Fibroblast of the aortic adventitia (primary cell): ENCODE data around the gene CAPN9. TPM values are rescaled to one million over a fixed set of nuclear protein-coding genes. Genes with fewer than 3 reads are reported as not detected.

ENCODE experiments used
- DNase-seq: peaks from one replicate; pipeline ENCODE4 v3.0.0-alpha.2; 2010; ENCODE audit warnings: low read depth
- H3K4me3 ChIP-seq: 2 replicates; pipeline ENCODE4 v1.5.1; 2011; ENCODE audit warnings: low read depth, mild to moderate bottlenecking, control low read depth, low read length, moderate library complexity
- CTCF ChIP-seq: IDR thresholded peaks from 2 replicates; pipeline ENCODE4 v1.5.1; 2011; ENCODE audit warnings: mild to moderate bottlenecking, low read length, control low read depth, inconsistent platforms; ENCODE audit not compliant: insufficient read depth
- total RNA-seq: library from RNA; depleted of rRNA; stranded (reverse); fragments of >200 nt; gene quantifications from 2 replicates; pipeline ENCODE4 v1.2.3, GENCODE V29; 2012; ENCODE audit warnings: low replicate concordance

Gene CAPN9
- total RNA-seq, 1 donor: not detected

- no peak for DNase-seq
- no peak for TF ChIP-seq CTCF
- no peak overlapping the region for H3K4me3 ChIP-seq
Observed at GRCh38 chr1:230827801-230828200, 80.6 kb downstream of the CAPN9 start.

- no peak for TF ChIP-seq CTCF
- no peak for DNase-seq
- no peak overlapping the region for H3K4me3 ChIP-seq
Observed at GRCh38 chr1:230828421-230828820, 81.2 kb downstream of the CAPN9 start.

- DNase-seq: peak; percentile 98
- no peak overlapping the region for H3K4me3 ChIP-seq
- TF ChIP-seq CTCF: no peak
Observed at GRCh38 chr1:230831771-230832170, 84.6 kb downstream of the CAPN9 start.

GRCh38 chr1:230832476-230832875 lies 85.3 kb downstream of the CAPN9 start:
- H3K4me3 ChIP-seq: no peak overlapping the region
- TF ChIP-seq CTCF: no peak
- DNase-seq: peak; percentile 54

- no peak overlapping the region for H3K4me3 ChIP-seq
- no peak for DNase-seq
- TF ChIP-seq CTCF: no peak
Observed at GRCh38 chr1:230833511-230833910, 86.3 kb downstream of the CAPN9 start.

- no peak overlapping the region for H3K4me3 ChIP-seq
- TF ChIP-seq CTCF: no peak
- no peak for DNase-seq
Observed at GRCh38 chr1:230834292-230834691, 87.1 kb downstream of the CAPN9 start.

- no peak overlapping the region for H3K4me3 ChIP-seq
- no peak for TF ChIP-seq CTCF
- no peak for DNase-seq
Observed at GRCh38 chr1:230836347-230836746, 89.2 kb downstream of the CAPN9 start.
